ENCODE results near the gene PMS2. TPM values are rescaled to one million over a fixed set of nuclear protein-coding genes. Genes with fewer than 3 reads are reported as not detected.
A peak's percentile ranks its signal among the peaks of the same experiment; 100 is the strongest.

PMS2 gene
- total and polyA plus RNA-seq, 9 of the 15 experiments (the other 6 are each of a cell fraction or from before 2014, with no cell fraction given), result 4.9 to 27.6 (median 16.5) TPM

DNA sequence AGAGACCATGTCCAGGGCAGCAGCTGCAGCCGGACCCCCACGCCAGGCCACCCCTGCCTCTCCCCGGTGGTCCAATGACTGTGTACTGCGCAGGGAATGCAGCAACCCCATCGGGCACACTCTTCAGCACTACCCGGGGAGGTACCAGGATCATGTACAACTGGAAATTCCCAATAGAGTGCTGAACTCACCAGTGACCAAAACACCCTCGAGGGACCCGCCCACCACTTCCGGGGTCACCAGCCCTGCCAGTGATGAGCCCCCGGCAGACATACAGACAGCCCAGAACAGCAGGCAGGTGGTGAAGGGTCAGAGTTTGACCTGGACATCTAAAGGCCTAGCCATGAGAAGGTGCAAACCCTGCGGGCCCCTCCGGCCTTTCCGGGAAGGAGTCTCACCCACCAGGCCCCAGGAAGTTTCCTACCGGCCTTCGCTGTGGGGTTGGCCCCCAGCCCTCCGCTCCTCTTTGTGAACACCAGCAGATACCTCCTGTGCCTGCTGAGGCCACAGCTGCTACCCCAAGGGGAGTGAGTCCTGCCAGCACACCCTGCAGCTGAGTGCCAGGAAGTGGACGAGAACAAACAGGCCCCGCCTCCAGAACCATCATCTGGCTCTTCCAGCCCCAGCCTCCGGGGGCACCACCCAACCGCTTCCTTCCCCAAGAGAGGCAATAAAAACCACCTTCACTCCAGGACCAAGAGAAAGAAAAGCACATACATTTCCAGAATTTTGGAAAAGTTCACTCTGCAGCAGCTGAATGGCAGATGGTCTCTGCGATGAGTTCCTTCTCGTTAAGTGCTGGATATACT lies 17.4 kb upstream of the PMS2 start (continued):
- TF ChIP-seq, protein P1, sequence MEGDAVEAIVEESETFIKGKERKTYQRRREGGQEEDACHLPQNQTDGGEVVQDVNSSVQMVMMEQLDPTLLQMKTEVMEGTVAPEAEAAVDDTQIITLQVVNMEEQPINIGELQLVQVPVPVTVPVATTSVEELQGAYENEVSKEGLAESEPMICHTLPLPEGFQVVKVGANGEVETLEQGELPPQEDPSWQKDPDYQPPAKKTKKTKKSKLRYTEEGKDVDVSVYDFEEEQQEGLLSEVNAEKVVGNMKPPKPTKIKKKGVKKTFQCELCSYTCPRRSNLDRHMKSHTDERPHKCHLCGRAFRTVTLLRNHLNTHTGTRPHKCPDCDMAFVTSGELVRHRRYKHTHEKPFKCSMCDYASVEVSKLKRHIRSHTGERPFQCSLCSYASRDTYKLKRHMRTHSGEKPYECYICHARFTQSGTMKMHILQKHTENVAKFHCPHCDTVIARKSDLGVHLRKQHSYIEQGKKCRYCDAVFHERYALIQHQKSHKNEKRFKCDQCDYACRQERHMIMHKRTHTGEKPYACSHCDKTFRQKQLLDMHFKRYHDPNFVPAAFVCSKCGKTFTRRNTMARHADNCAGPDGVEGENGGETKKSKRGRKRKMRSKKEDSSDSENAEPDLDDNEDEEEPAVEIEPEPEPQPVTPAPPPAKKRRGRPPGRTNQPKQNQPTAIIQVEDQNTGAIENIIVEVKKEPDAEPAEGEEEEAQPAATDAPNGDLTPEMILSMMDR (IDR thresholded peaks at IDR 0.05 in 2 of 3, conservative IDR thresholded peaks at IDR 0.05 in 1 of 3; ENCODE audit: insufficient read depth in 2 of 3, low read depth in 1 of 3, low read length in 3 of 3), result peak; percentile 46 to 54 (median 51)

DNA sequence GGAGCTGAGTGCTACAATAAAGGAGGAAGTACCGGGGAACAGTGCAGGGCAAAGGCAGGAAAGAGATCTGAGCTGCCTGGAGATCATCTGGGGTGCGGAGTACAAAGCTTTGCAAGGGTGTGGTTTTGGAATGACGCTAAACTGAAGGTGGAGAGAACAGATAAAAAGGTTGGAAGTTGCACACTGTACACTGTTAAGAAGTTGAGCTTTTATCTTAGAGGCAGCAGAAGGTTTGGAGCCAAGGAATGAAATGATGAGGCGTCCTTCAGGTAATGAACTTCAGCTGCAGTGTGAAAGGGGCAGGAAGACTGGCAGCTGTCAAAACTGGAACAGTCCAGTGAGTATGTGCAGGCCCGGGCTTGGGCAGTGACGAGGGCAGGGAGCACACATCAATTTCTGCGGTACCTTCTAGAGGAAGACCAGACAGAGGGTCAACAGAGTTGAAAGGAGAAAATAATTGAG lies 15.2 kb upstream of the PMS2 start:
- Histone ChIP-seq H3K27ac (ENCODE audit: extremely low read depth, low read depth, low read length) (peak overlapping the region; percentile 74), H3K4me1 (replicated peaks in 1 of 2; ENCODE audit: control insufficient read depth in 2 of 2, insufficient read depth in 2 of 2, low read length in 2 of 2) (peaks cover 33 to 34% of the 10 kb centered on the region in 2 experiments; a peak in 4 of 5 replicates), H4K20me1 (replicated peaks; ENCODE audit: control insufficient read depth, insufficient read depth, low read length) (peaks cover 17% of the 10 kb centered on the region), H3K79me2 (ENCODE audit: control insufficient read depth, insufficient read depth, low read length) (peaks cover 20% of the 10 kb centered on the region; the same call in 1 of the 3 replicates), H2AFZ (ENCODE audit: low read depth, low read length) (no peak overlapping the region), H3K4me2 (ENCODE audit: insufficient read depth, low read length) (0 out of 2 replicates have a peak overlapping the region, but pooled peaks have one; percentile 25), H3K9me1 (ENCODE audit: control insufficient read depth, insufficient read depth, low read length) (peaks cover 6% of the 10 kb centered on the region), H3K27me3 (ENCODE audit: control insufficient read depth in 2 of 2, insufficient read depth in 2 of 2, low read length in 2 of 2) (no peaks in the 10 kb centered on the region), H3K9ac (ENCODE audit: insufficient read depth in 1 of 2, low read depth in 2 of 2, low read length in 2 of 2) (peak overlapping the region in 1 of 2 experiments; percentile 21; a peak in 1 of 4 replicates), H3K4me3 (no peak overlapping the region), H3K9me3 (replicated peaks; ENCODE audit: control insufficient read depth, insufficient read depth, low read depth, low read length) (no peaks in the 10 kb centered on the region), H3K36me3 (ENCODE audit: control insufficient read depth, insufficient read depth, low read length) (peaks cover 99% of the 10 kb centered on the region)
- in situ Hi-C loops (cut with MboI), result no loop called here
- intact Hi-C loops (cut with micrococcal nuclease), result loop anchor here (1.0 to 2.0 kb wide), 2 partner anchors 15 to 32 kb away; partner anchors contain the start of genes AIMP2 and PMS2
- BruUV-seq (replicated peaks), result TSS peak; percentile 75
- POLR2A ChIA-PET, result interaction anchor here (0.6 to 2.4 kb wide), 13 partner anchors 8 to 242 kb away, joined by 3 to 16 read pairs (median 6); partner anchors contain the start of genes AIMP2, PMS2 and RNF216
- FAIRE-seq (peak; percentile 97), DNase-seq (ENCODE audit: extremely low read depth in 1 of 4, low spot score in 3 of 4) (peak; percentile 43 to 93 (median 64)), ATAC-seq (peak; percentile 86)
- CTCF ChIA-PET (ENCODE audit: low intra/inter-chr PET ratio), result no interaction called here
- WGBS (ENCODE audit: insufficient coverage, low coverage, missing lambda C conversion rate), result 3% methylated on average over 7 of the region's 7 CpGs
- TF ChIP-seq RFX7 (CRISPR knock-in tag; IDR thresholded peaks at IDR 0.05) (no peak), SIX5 (IDR thresholded peaks at IDR 0.05; ENCODE audit: borderline replicate concordance in 1 of 2, insufficient read depth in 1 of 2, low read depth in 1 of 2, low read length in 2 of 2) (no peak), ZNF282 (CRISPR knock-in tag; IDR thresholded peaks at IDR 0.05) (no peak), CBFA2T2 (conservative IDR thresholded peaks at IDR 0.05) (peak; percentile 99), ZNF644 (tag; IDR thresholded peaks at IDR 0.05; ENCODE audit: low read depth) (peak; percentile 85; the same call in 1 of the 2 replicates), TAF1 (IDR thresholded peaks at IDR 0.05; ENCODE audit: control insufficient read depth, extremely low read depth, insufficient read depth, low read length, severe bottlenecking) (peak; percentile 30), ZNF384 (IDR thresholded peaks at IDR 0.05; ENCODE audit: low read depth, low read length) (no peak), DPF2 (IDR thresholded peaks at IDR 0.05) (peak; percentile 99), ZNF75A (CRISPR knock-in tag; IDR thresholded peaks at IDR 0.05) (no peak), BCL6 (CRISPR knock-in tag; IDR thresholded peaks at IDR 0.05) (peak; percentile 66; the same call in 1 of the 2 replicates)
- TF ChIP-seq, protein P2, sequence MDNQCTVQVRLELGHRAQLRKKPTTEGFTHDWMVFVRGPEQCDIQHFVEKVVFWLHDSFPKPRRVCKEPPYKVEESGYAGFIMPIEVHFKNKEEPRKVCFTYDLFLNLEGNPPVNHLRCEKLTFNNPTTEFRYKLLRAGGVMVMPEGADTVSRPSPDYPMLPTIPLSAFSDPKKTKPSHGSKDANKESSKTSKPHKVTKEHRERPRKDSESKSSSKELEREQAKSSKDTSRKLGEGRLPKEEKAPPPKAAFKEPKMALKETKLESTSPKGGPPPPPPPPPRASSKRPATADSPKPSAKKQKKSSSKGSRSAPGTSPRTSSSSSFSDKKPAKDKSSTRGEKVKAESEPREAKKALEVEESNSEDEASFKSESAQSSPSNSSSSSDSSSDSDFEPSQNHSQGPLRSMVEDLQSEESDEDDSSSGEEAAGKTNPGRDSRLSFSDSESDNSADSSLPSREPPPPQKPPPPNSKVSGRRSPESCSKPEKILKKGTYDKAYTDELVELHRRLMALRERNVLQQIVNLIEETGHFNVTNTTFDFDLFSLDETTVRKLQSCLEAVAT (IDR thresholded peaks at IDR 0.05), result peak; percentile 63 to 97; a peak in 2 of 4 replicates
- TF ChIP-seq, protein P3, sequence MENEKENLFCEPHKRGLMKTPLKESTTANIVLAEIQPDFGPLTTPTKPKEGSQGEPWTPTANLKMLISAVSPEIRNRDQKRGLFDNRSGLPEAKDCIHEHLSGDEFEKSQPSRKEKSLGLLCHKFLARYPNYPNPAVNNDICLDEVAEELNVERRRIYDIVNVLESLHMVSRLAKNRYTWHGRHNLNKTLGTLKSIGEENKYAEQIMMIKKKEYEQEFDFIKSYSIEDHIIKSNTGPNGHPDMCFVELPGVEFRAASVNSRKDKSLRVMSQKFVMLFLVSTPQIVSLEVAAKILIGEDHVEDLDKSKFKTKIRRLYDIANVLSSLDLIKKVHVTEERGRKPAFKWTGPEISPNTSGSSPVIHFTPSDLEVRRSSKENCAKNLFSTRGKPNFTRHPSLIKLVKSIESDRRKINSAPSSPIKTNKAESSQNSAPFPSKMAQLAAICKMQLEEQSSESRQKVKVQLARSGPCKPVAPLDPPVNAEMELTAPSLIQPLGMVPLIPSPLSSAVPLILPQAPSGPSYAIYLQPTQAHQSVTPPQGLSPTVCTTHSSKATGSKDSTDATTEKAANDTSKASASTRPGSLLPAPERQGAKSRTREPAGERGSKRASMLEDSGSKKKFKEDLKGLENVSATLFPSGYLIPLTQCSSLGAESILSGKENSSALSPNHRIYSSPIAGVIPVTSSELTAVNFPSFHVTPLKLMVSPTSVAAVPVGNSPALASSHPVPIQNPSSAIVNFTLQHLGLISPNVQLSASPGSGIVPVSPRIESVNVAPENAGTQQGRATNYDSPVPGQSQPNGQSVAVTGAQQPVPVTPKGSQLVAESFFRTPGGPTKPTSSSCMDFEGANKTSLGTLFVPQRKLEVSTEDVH (IDR thresholded peaks at IDR 0.05; ENCODE audit: low read depth, partially characterized antibody), result peak; percentile 77
